GM23338 (cell line): ENCODE results near the gene ANKRD63. TPM values are rescaled to one million over a fixed set of nuclear protein-coding genes. Genes with fewer than 3 reads are reported as not detected.

Experiments
- ATAC-seq: fragments of 200-7000 bp; cut with Tn5 transposase; 3 replicates; pipeline ENCODE4 v1.9.1; 2020
- DNase-seq: peaks from one replicate; pipeline ENCODE4 v3.0.0-alpha.2; 2015; ENCODE audit warnings: low spot score
- H2AFZ ChIP-seq: fragments of 200-600 bp; sonication (generic); 2 replicates; pipeline ENCODE4 v1.8.0; 2016; ENCODE audit warnings: antibody characterized with exemption, mild to moderate bottlenecking, moderate library complexity
- H3F3A ChIP-seq: fragments of 200-600 bp; sonication (generic); replicated peaks from 2 replicates; pipeline ENCODE4 v1.8.0; 2017; ENCODE audit warnings: antibody characterized with exemption, mixed run types, low read depth
- H3K27ac ChIP-seq: fragments of 200-600 bp; sonication (generic); 2 replicates; pipeline ENCODE4 v1.6.1; 2016; ENCODE audit warnings: low read depth
- H3K27me3 ChIP-seq: fragments of 200-600 bp; sonication (generic); 2 replicates; pipeline ENCODE4 v1.8.0; 2016; ENCODE audit warnings: mild to moderate bottlenecking, mixed run types, moderate library complexity; ENCODE audit not compliant: insufficient read depth
- H3K36me3 ChIP-seq: fragments of 200-600 bp; sonication (generic); 2 replicates; pipeline ENCODE4 v1.8.0; 2016; ENCODE audit warnings: mild to moderate bottlenecking; ENCODE audit not compliant: insufficient read depth
- H3K4me1 ChIP-seq: fragments of 200-600 bp; sonication (generic); 2 replicates; pipeline ENCODE4 v1.8.0; 2016; ENCODE audit warnings: mild to moderate bottlenecking, moderate library complexity; ENCODE audit not compliant: insufficient read depth
- H3K4me2 ChIP-seq: fragments of 200-600 bp; sonication (generic); 2 replicates; pipeline ENCODE4 v1.7.1; 2017; ENCODE audit warnings: mixed run types
- H3K4me3 ChIP-seq: fragments of 200-600 bp; sonication (generic); 2 replicates; pipeline ENCODE4 v1.6.1; 2016; ENCODE audit warnings: mixed run types
- H3K79me2 ChIP-seq: fragments of 200-600 bp; sonication (generic); replicated peaks from 2 replicates; pipeline ENCODE4 v1.8.0; 2017; ENCODE audit warnings: mild to moderate bottlenecking; ENCODE audit not compliant: insufficient read depth
- H3K9me2 ChIP-seq: fragments of 200-600 bp; sonication (generic); 2 replicates; pipeline ENCODE4 v1.8.0; 2017; ENCODE audit not compliant: insufficient read depth
- H4K20me1 ChIP-seq: fragments of 200-600 bp; sonication (generic); replicated peaks from 2 replicates; pipeline ENCODE4 v1.8.0; 2017; ENCODE audit warnings: mild to moderate bottlenecking; ENCODE audit not compliant: insufficient read depth
- H3K27ac Mint-ChIP-seq: 2 replicates; pipeline ENCODE4 v1.8.0; 2020; ENCODE audit warnings: inconsistent platforms, mild to moderate bottlenecking, moderate library complexity, mixed read lengths
- H3K27me3 Mint-ChIP-seq: 3 replicates; pipeline ENCODE4 v1.8.0; 2022; ENCODE audit warnings: low read depth, mild to moderate bottlenecking, moderate library complexity, mixed read lengths, inconsistent platforms; ENCODE audit not compliant: insufficient read depth, poor library complexity
- H3K36me3 Mint-ChIP-seq: 3 replicates; pipeline ENCODE4 v1.8.0; 2021; ENCODE audit warnings: low read depth, mild to moderate bottlenecking, inconsistent platforms, moderate library complexity, mixed read lengths
- H3K4me1 Mint-ChIP-seq: 3 replicates; pipeline ENCODE4 v1.8.0; 2020; ENCODE audit warnings: mild to moderate bottlenecking, inconsistent platforms, mixed read lengths
- H3K4me3 Mint-ChIP-seq: 3 replicates; pipeline ENCODE4 v1.8.0; 2021; ENCODE audit warnings: moderate library complexity, mild to moderate bottlenecking, inconsistent platforms, mixed read lengths
- H3K9me3 Mint-ChIP-seq: 3 replicates; pipeline ENCODE4 v1.8.0; 2020; ENCODE audit warnings: moderate library complexity, mild to moderate bottlenecking, inconsistent platforms, mixed read lengths
- ETS1 ChIP-seq: IDR thresholded peaks from 2 replicates; pipeline ENCODE4 v1.6.1; 2016; ENCODE audit warnings: antibody characterized with exemption
- EZH2phosphoT487 ChIP-seq: fragments of 200-600 bp; sonication (generic); IDR thresholded peaks from one replicate; pipeline ENCODE4 v1.8.1; 2018; ENCODE audit warnings: antibody characterized with exemption; ENCODE audit not compliant: unreplicated experiment
- ZNF114 ChIP-seq: fragments of 250-450 bp; sonication (Bioruptor Pico); IDR thresholded peaks from 2 replicates; pipeline ENCODE4 v1.5.0; 2020; ENCODE audit warnings: mild to moderate bottlenecking, moderate library complexity
- polyA plus RNA-seq: library from polyadenylated mRNA; unstranded; fragments of >200 nt; fragmentation: Nextera tagmentation; extraction: Ambion mirVana; gene quantifications from 2 replicates; pipeline ENCODE4 v1.2.1, GENCODE V29; 2016
- total RNA-seq: library from RNA; depleted of rRNA; stranded (reverse); fragments of >200 nt; shearing (Covaris generic); gene quantifications from 2 replicates; pipeline ENCODE4 v1.2.3, GENCODE V29; 2014
- TF ChIP-seq, protein P1 (sequence below): fragments of 250-450 bp; sonication (Bioruptor Pico); IDR thresholded peaks from 2 replicates; pipeline ENCODE4 v1.5.0; 2020; ENCODE audit warnings: mild to moderate bottlenecking, moderate library complexity

Gene ANKRD63
- total and polyA plus RNA-seq, 2 experiments from 2014 or later = 0.59 TPM; not detected in 1

- no peak for DNase-seq
- peaks cover 33% of the 10 kb centered on the region for H3K27me3 Mint-ChIP-seq
- H3K4me2 ChIP-seq = no peak overlapping the region
- peaks cover 12% of the 10 kb centered on the region for H3K36me3 Mint-ChIP-seq
- TF ChIP-seq ETS1 (no peak), ZNF114 (no peak), EZH2phosphoT487 (no peak)
- TF ChIP-seq, protein P1, sequence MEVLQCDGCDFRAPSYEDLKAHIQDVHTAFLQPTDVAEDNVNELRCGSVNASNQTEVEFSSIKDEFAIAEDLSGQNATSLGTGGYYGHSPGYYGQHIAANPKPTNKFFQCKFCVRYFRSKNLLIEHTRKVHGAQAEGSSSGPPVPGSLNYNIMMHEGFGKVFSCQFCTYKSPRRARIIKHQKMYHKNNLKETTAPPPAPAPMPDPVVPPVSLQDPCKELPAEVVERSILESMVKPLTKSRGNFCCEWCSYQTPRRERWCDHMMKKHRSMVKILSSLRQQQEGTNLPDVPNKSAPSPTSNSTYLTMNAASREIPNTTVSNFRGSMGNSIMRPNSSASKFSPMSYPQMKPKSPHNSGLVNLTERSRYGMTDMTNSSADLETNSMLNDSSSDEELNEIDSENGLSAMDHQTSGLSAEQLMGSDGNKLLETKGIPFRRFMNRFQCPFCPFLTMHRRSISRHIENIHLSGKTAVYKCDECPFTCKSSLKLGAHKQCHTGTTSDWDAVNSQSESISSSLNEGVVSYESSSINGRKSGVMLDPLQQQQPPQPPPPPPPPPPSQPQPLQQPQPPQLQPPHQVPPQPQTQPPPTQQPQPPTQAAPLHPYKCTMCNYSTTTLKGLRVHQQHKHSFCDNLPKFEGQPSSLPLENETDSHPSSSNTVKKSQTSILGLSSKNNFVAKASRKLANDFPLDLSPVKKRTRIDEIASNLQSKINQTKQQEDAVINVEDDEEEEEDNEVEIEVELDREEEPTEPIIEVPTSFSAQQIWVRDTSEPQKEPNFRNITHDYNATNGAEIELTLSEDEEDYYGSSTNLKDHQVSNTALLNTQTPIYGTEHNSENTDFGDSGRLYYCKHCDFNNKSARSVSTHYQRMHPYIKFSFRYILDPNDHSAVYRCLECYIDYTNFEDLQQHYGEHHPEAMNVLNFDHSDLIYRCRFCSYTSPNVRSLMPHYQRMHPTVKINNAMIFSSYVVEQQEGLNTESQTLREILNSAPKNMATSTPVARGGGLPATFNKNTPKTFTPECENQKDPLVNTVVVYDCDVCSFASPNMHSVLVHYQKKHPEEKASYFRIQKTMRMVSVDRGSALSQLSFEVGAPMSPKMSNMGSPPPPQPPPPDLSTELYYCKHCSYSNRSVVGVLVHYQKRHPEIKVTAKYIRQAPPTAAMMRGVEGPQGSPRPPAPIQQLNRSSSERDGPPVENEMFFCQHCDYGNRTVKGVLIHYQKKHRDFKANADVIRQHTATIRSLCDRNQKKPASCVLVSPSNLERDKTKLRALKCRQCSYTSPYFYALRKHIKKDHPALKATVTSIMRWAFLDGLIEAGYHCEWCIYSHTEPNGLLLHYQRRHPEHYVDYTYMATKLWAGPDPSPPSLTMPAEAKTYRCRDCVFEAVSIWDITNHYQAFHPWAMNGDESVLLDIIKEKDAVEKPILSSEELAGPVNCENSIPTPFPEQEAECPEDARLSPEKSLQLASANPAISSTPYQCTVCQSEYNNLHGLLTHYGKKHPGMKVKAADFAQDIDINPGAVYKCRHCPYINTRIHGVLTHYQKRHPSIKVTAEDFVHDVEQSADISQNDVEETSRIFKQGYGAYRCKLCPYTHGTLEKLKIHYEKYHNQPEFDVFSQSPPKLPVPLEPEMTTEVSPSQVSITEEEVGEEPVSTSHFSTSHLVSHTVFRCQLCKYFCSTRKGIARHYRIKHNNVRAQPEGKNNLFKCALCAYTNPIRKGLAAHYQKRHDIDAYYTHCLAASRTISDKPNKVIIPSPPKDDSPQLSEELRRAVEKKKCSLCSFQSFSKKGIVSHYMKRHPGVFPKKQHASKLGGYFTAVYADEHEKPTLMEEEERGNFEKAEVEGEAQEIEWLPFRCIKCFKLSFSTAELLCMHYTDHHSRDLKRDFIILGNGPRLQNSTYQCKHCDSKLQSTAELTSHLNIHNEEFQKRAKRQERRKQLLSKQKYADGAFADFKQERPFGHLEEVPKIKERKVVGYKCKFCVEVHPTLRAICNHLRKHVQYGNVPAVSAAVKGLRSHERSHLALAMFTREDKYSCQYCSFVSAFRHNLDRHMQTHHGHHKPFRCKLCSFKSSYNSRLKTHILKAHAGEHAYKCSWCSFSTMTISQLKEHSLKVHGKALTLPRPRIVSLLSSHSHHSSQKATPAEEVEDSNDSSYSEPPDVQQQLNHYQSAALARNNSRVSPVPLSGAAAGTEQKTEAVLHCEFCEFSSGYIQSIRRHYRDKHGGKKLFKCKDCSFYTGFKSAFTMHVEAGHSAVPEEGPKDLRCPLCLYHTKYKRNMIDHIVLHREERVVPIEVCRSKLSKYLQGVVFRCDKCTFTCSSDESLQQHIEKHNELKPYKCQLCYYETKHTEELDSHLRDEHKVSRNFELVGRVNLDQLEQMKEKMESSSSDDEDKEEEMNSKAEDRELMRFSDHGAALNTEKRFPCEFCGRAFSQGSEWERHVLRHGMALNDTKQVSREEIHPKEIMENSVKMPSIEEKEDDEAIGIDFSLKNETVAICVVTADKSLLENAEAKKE (CRISPR knock-in tag) = no peak
- H3K27me3 ChIP-seq = peaks cover 14% of the 10 kb centered on the region
- no peaks in the 10 kb centered on the region for H3F3A ChIP-seq
- H3K36me3 ChIP-seq = no peaks in the 10 kb centered on the region
- no peak for ATAC-seq
- H3K4me3 ChIP-seq = no peak overlapping the region
- H3K79me2 ChIP-seq = no peaks in the 10 kb centered on the region
- no peak overlapping the region for H3K27ac ChIP-seq
- H3K4me3 Mint-ChIP-seq = no peak overlapping the region
- H3K4me1 Mint-ChIP-seq = peaks cover 28% of the 10 kb centered on the region
- peaks cover 4% of the 10 kb centered on the region; the same call in 1 of the 2 replicates for H3K4me1 ChIP-seq
- no peaks in the 10 kb centered on the region for H4K20me1 ChIP-seq
- H3K9me3 Mint-ChIP-seq = peaks cover 15% of the 10 kb centered on the region
- no peak overlapping the region for H3K27ac Mint-ChIP-seq
- H3K9me2 ChIP-seq = no peaks in the 10 kb centered on the region
- H2AFZ ChIP-seq = no peak overlapping the region
These were observed 14.5 kb upstream of the ANKRD63 start for GRCh38 chr15:40297356-40297755.
